Liver (tissue), 9 donors: ENCODE data around the gene LRP4. TPM values are rescaled to one million over a fixed set of nuclear protein-coding genes. Genes with fewer than 3 reads are reported as not detected.

Experiments used
- DNase-seq: peaks from one replicate; pipeline ENCODE4 v3.0.0-alpha.2; 2017; ENCODE audit warnings: low spot score
- H3K27ac ChIP-seq, 2 donors: one replicate each; pipeline ENCODE4 v1.7.0; 2013; ENCODE audit warnings: inconsistent platforms in 2 of 2, low read length in 2 of 2, control low read depth in 1 of 2, low read depth in 1 of 2, mild to moderate bottlenecking in 1 of 2
- H3K27me3 ChIP-seq, 4 donors: one replicate each; pipeline versions ENCODE4 v1.6.1 to v1.7.0; 2013; ENCODE audit warnings: low read length in 3 of 4, inconsistent platforms in 1 of 4, mild to moderate bottlenecking in 1 of 4, moderate library complexity in 1 of 4; ENCODE audit not compliant: control insufficient read depth in 4 of 4, insufficient read depth in 4 of 4
- H3K36me3 ChIP-seq, 4 donors: one replicate each; pipeline versions ENCODE4 v1.6.1 to v1.7.0; 2013; ENCODE audit warnings: low read length in 3 of 4, mild to moderate bottlenecking in 3 of 4, low read depth in 1 of 4, moderate library complexity in 1 of 4; ENCODE audit not compliant: control insufficient read depth in 4 of 4, insufficient read depth in 3 of 4
- H3K4me1 ChIP-seq, 4 donors: one replicate each; pipeline versions ENCODE4 v1.6.1 to v1.7.0; 2013; ENCODE audit warnings: low read length in 3 of 4, mild to moderate bottlenecking in 3 of 4, moderate library complexity in 1 of 4; ENCODE audit not compliant: control insufficient read depth in 4 of 4, insufficient read depth in 4 of 4
- H3K4me3 ChIP-seq, 3 donors: one replicate each; pipeline versions ENCODE4 v1.6.1 to v1.7.0; 2013; ENCODE audit warnings: low read length in 3 of 3, control low read depth in 1 of 3, low read depth in 1 of 3, mild to moderate bottlenecking in 1 of 3
- H3K9ac ChIP-seq, 2 donors: one replicate each; pipeline ENCODE4 v1.7.0; 2013; ENCODE audit warnings: low read length in 2 of 2, mild to moderate bottlenecking in 2 of 2, moderate library complexity in 2 of 2, control low read depth in 1 of 2, low read depth in 1 of 2
- H3K9me3 ChIP-seq, 4 donors: one replicate each; pipeline versions ENCODE4 v1.6.1 to v1.7.0; 2013; ENCODE audit warnings: low read length in 3 of 4; ENCODE audit not compliant: control insufficient read depth in 4 of 4
- EGR1 ChIP-seq, 2 donors: IDR thresholded peaks; 2 replicates each; pipeline ENCODE4 v1.6.1; 2016 to 2018; ENCODE audit warnings: antibody characterized with exemption in 2 of 2, low read depth in 2 of 2
- FOXA1 ChIP-seq: IDR thresholded peaks from 2 replicates; pipeline ENCODE4 v1.6.1; 2016; ENCODE audit warnings: antibody characterized with exemption
- FOXA2 ChIP-seq: IDR thresholded peaks from 2 replicates; pipeline ENCODE4 v1.6.1; 2016; ENCODE audit warnings: antibody characterized with exemption
- GABPA ChIP-seq, 2 donors: IDR thresholded peaks in 1 of 2; conservative IDR thresholded peaks in 1 of 2; 2 replicates each; pipeline ENCODE4 v1.6.1; 2016; ENCODE audit warnings: antibody characterized with exemption in 2 of 2, mild to moderate bottlenecking in 1 of 2, moderate library complexity in 1 of 2
- HNF4A ChIP-seq, 2 donors: conservative IDR thresholded peaks; 2 replicates each; pipeline ENCODE4 v1.6.1; 2016; ENCODE audit warnings: antibody characterized with exemption in 2 of 2, mild to moderate bottlenecking in 2 of 2
- HNF4G ChIP-seq: IDR thresholded peaks from 2 replicates; pipeline ENCODE4 v1.6.1; 2016; ENCODE audit warnings: antibody characterized with exemption
- JUND ChIP-seq, 2 donors: IDR thresholded peaks; 2 replicates each; pipeline ENCODE4 v1.6.1; 2016; ENCODE audit warnings: antibody characterized with exemption in 2 of 2
- NR2F2 ChIP-seq: IDR thresholded peaks from 2 replicates; pipeline ENCODE4 v1.6.1; 2016; ENCODE audit warnings: antibody characterized with exemption
- RAD21 ChIP-seq, 2 donors: IDR thresholded peaks; 2 replicates each; pipeline ENCODE4 v1.6.1; 2016; ENCODE audit warnings: antibody characterized with exemption in 2 of 2, mild to moderate bottlenecking in 2 of 2
- RXRA ChIP-seq, 2 donors: IDR thresholded peaks; 2 replicates each; pipeline ENCODE4 v1.6.1; 2017 to 2018; ENCODE audit warnings: antibody characterized with exemption in 2 of 2, mild to moderate bottlenecking in 1 of 2
- SP1 ChIP-seq: IDR thresholded peaks from 2 replicates; pipeline ENCODE4 v1.6.1; 2018; ENCODE audit warnings: antibody characterized with exemption, mild to moderate bottlenecking
- TAF1 ChIP-seq: conservative IDR thresholded peaks from 2 replicates; pipeline ENCODE4 v1.6.1; 2016; ENCODE audit warnings: antibody characterized with exemption, mild to moderate bottlenecking
- YY1 ChIP-seq: IDR thresholded peaks from 2 replicates; pipeline ENCODE4 v1.6.1; 2016; ENCODE audit warnings: antibody characterized with exemption, mild to moderate bottlenecking
- WGBS: extraction: QIAGEN DNeasy Blood & Tissue Kit; methylation state at CpG from one replicate; pipeline ENCODE4 v1.1.7; 2013; 5-methylcytosine and 5-hydroxymethylcytosine counted together
- polyA plus RNA-seq, 2 donors: library from polyadenylated mRNA; stranded (reverse) in 1 of 2; unstranded in 1 of 2; fragments of 200-250 nt in 1 of 2; fragments of >200 nt in 1 of 2; fragmentation: Nextera tagmentation in 1 of 2; extraction: Ambion mirVana in 1 of 2; gene quantifications; one replicate each; pipeline versions ENCODE4 v1.2.1 to v1.2.3, GENCODE V29; 2013 to 2015
- total RNA-seq, 2 donors: library from RNA; depleted of rRNA; stranded (reverse); fragments of >200 nt; gene quantifications; one replicate each; pipeline ENCODE4 v1.2.3, GENCODE V29; 2014
- TF ChIP-seq, protein P1 (sequence below): fragments of 150-350 bp; IDR thresholded peaks from 2 replicates; pipeline ENCODE4 v1.5.1; 2017; ENCODE audit warnings: improper control_type of control experiment, low read depth, low read length; ENCODE audit not compliant: missing input control
- TF ChIP-seq, protein P2 (sequence below): IDR thresholded peaks from 2 replicates; pipeline ENCODE4 v1.6.1; 2016; ENCODE audit warnings: antibody characterized with exemption
- TF ChIP-seq, protein P3 (sequence below): IDR thresholded peaks from 2 replicates; pipeline ENCODE4 v1.6.1; 2016; ENCODE audit warnings: antibody characterized with exemption
- TF ChIP-seq, protein P4 (sequence below): IDR thresholded peaks from 2 replicates; pipeline ENCODE4 v1.6.1; 2016; ENCODE audit warnings: antibody characterized with exemption
- TF ChIP-seq, protein P5 (sequence below): IDR thresholded peaks from 2 replicates; pipeline ENCODE4 v1.6.1; 2016; ENCODE audit warnings: antibody characterized with exemption, mild to moderate bottlenecking
- donor health status: healthy.
- donor health status: healthy.
- donor health status: healthy.
- donor health status: healthy.
- donor health status: healthy.

The LRP4 gene
- total and polyA plus RNA-seq, 4 donors: 0.50 to 3.1 (median 0.90) TPM

DNA sequence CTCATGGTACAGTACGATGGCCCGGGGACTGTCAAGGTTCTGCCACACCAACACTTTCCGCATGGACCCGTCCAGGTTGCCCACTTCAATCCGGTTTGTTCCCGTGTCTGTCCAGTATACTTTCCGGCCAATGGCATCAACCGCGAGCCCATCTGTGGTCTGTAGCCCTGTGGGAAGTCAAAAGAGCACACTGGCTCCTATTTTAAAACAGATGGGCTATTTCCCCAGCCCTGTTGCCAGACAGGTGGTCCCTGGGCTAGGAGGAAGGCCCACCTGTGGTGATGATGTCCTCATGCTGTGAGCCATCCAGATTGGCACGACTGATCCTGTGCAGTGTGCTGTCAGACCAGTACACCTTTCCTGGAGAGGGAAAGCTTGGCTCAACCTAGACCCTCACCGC lies 41.9 kb downstream of the LRP4 start:
- no peak overlapping the region for H3K4me3 ChIP-seq
- H3K27ac ChIP-seq: no peak overlapping the region
- 94% methylated on average over 11 of the region's 11 CpGs for WGBS
- TF ChIP-seq RXRA (IDR thresholded peaks at IDR 0.05): no peak
- no peak for TF ChIP-seq RAD21 (IDR thresholded peaks at IDR 0.05)
- no peaks in the 10 kb centered on the region for H3K9me3 ChIP-seq
- no peak overlapping the region for H3K9ac ChIP-seq
- DNase-seq: no peak
- no peaks in the 10 kb centered on the region for H3K27me3 ChIP-seq
- peaks cover 0 to 3% (median under 1%) of the 10 kb centered on the region in 4 donors for H3K36me3 ChIP-seq
- H3K4me1 ChIP-seq: no peaks in the 10 kb centered on the region

DNA sequence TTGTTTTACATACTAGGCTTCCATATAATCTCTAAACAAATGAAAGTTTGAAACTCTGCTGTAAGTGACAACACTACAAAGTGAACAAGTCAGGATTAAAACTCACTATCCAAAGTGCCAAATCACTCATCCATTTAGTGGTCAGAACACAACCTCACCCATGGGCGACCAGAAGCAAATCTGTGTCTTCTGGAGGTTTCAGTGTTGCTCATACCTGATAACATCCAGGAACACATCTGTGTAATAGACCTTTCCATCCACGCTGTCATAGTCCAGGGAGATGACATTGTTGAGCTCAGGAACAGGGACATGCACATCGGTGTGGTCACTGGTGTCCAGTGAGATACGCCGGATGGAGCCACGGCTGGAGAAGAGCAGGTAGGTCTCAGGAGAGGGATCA lies 43.8 kb downstream of the LRP4 start:
- Histone ChIP-seq H3K4me1 (no peaks in the 10 kb centered on the region), H3K27me3 (no peaks in the 10 kb centered on the region), H3K27ac (no peak overlapping the region), H3K4me3 (no peak overlapping the region), H3K9me3 (no peaks in the 10 kb centered on the region), H3K36me3 (peaks cover 0 to 3% (median 0%) of the 10 kb centered on the region in 4 donors), H3K9ac (no peak overlapping the region)
- TF ChIP-seq TAF1: no peak
- no peak for TF ChIP-seq SP1
- TF ChIP-seq, protein P1, sequence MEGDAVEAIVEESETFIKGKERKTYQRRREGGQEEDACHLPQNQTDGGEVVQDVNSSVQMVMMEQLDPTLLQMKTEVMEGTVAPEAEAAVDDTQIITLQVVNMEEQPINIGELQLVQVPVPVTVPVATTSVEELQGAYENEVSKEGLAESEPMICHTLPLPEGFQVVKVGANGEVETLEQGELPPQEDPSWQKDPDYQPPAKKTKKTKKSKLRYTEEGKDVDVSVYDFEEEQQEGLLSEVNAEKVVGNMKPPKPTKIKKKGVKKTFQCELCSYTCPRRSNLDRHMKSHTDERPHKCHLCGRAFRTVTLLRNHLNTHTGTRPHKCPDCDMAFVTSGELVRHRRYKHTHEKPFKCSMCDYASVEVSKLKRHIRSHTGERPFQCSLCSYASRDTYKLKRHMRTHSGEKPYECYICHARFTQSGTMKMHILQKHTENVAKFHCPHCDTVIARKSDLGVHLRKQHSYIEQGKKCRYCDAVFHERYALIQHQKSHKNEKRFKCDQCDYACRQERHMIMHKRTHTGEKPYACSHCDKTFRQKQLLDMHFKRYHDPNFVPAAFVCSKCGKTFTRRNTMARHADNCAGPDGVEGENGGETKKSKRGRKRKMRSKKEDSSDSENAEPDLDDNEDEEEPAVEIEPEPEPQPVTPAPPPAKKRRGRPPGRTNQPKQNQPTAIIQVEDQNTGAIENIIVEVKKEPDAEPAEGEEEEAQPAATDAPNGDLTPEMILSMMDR: no peak
- TF ChIP-seq RXRA (IDR thresholded peaks at IDR 0.05): no peak
- TF ChIP-seq, protein P2, sequence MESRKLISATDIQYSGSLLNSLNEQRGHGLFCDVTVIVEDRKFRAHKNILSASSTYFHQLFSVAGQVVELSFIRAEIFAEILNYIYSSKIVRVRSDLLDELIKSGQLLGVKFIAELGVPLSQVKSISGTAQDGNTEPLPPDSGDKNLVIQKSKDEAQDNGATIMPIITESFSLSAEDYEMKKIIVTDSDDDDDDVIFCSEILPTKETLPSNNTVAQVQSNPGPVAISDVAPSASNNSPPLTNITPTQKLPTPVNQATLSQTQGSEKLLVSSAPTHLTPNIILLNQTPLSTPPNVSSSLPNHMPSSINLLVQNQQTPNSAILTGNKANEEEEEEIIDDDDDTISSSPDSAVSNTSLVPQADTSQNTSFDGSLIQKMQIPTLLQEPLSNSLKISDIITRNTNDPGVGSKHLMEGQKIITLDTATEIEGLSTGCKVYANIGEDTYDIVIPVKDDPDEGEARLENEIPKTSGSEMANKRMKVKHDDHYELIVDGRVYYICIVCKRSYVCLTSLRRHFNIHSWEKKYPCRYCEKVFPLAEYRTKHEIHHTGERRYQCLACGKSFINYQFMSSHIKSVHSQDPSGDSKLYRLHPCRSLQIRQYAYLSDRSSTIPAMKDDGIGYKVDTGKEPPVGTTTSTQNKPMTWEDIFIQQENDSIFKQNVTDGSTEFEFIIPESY: no peak
- no peak for TF ChIP-seq RAD21 (IDR thresholded peaks at IDR 0.05)
- no peak for TF ChIP-seq NR2F2
- TF ChIP-seq JUND (IDR thresholded peaks at IDR 0.05): no peak
- no peak for TF ChIP-seq FOXA1
- TF ChIP-seq, protein P3, sequence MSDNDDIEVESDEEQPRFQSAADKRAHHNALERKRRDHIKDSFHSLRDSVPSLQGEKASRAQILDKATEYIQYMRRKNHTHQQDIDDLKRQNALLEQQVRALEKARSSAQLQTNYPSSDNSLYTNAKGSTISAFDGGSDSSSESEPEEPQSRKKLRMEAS: no peak
- no peak for TF ChIP-seq EGR1 (IDR thresholded peaks at IDR 0.05; ENCODE audit: low read depth in 2 of 2)
- no peak for TF ChIP-seq YY1
- no peak for TF ChIP-seq HNF4G
- TF ChIP-seq, protein P4, sequence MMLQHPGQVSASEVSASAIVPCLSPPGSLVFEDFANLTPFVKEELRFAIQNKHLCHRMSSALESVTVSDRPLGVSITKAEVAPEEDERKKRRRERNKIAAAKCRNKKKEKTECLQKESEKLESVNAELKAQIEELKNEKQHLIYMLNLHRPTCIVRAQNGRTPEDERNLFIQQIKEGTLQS: no peak
- TF ChIP-seq FOXA2: no peak
- no peak for TF ChIP-seq GABPA (IDR thresholded peaks at IDR 0.05 in 1 of 2, conservative IDR thresholded peaks at IDR 0.05 in 1 of 2)
- TF ChIP-seq, protein P5, sequence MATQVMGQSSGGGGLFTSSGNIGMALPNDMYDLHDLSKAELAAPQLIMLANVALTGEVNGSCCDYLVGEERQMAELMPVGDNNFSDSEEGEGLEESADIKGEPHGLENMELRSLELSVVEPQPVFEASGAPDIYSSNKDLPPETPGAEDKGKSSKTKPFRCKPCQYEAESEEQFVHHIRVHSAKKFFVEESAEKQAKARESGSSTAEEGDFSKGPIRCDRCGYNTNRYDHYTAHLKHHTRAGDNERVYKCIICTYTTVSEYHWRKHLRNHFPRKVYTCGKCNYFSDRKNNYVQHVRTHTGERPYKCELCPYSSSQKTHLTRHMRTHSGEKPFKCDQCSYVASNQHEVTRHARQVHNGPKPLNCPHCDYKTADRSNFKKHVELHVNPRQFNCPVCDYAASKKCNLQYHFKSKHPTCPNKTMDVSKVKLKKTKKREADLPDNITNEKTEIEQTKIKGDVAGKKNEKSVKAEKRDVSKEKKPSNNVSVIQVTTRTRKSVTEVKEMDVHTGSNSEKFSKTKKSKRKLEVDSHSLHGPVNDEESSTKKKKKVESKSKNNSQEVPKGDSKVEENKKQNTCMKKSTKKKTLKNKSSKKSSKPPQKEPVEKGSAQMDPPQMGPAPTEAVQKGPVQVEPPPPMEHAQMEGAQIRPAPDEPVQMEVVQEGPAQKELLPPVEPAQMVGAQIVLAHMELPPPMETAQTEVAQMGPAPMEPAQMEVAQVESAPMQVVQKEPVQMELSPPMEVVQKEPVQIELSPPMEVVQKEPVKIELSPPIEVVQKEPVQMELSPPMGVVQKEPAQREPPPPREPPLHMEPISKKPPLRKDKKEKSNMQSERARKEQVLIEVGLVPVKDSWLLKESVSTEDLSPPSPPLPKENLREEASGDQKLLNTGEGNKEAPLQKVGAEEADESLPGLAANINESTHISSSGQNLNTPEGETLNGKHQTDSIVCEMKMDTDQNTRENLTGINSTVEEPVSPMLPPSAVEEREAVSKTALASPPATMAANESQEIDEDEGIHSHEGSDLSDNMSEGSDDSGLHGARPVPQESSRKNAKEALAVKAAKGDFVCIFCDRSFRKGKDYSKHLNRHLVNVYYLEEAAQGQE: no peak
- no peak for TF ChIP-seq HNF4A (conservative IDR thresholded peaks at IDR 0.05)
- 95% methylated on average over 6 of the region's 6 CpGs for WGBS
- no peak for DNase-seq
